CD4-positive, alpha-beta T cell treated with Interleukin-4 for 4 hours (primary cell): ENCODE results near the gene ANKS3.
"Not testable (repeated sequence)": the region's sequence is repeated elsewhere in the genome, so short reads cannot be mapped to it uniquely, and the experiment has no call there.

Source experiments
- DNase-seq: peaks from one replicate; pipeline ENCODE4 v3.0.0-alpha.2; 2020

ANKS3 gene

DNA sequence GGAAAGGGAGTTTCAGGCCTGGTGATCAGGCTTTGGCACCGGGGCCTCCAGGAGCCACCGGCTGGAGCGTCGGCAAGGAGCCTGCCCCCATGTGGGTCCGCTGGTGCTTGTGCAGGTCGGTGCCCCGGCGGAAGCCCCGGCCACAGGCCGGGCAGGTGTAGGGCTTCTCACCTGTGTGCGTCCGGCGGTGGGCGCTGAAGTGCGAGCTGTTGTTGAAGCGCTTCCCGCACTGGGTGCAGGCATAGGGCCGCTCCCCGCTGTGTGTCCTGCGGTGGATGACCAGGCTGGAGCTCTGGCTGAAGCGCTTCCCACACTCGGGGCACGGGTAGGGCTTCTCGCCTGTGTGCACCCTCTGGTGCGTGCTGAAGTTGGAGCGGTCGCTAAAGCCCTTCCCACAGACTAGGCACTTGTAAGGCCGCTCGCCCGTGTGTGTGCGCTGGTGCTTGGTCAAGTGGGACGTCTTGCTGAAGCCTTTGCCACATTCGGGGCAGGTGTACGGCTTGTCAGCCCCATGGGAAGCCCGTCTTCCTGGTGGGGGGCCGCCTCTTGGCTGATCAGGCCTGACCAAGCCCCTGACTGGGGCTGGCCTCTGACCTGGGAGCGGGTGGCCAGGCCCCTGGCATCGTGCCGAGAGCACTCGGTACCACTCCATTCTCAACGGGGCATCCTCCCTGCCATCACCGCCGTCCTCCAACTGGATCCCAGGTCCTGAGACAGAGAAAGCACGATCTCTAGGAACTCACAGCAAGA lies 18.5 kb upstream of the ANKS3 start:
- DNase-seq = no peak

DNA sequence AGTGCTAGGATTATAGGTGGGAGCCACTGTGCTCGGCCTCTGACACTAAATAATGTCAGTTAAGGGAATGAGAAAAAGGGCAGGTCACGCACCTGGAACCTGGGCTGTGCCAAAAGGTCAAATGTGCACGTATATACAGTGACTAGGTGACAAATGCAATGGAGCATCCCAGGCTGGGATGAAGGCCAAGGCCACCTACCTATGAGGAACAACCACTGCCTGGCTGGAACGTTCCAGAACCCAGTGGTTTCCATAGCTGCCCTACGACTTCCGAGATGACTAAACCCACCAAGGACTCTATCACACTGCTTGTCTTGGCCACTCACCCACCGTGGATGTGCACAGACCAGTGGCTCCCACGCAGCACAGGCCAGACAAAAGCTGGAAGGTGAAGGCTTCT lies 16.8 kb upstream of the ANKS3 start:
- DNase-seq = no peak

DNA sequence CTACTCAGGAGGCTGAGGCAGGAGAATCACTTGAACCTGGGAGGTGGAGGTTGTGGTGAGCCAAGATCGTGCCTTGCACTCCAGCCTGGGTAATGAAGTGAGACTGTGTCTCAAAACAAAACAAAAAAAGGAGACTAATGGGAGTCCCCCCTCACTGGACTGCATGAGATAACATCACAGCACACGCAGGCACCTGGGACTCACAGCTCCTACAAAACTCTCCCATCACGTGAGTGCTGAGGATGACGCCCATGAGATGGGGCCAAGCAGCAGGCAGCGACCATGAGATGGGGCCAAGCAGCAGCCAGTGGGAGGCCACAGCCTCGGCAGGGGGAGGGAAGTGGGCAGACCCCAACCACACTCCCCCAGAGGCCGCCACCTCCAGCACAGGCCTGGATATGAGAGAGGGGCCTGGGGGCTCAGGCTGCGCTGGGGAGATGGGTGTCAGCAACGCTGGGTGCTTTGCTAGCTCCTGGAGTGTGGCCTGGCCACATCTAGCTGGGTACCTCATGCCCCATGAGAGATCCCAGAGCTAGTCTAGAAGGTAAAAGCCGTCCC lies 15.7 kb upstream of the ANKS3 start:
- no peak for DNase-seq

DNA sequence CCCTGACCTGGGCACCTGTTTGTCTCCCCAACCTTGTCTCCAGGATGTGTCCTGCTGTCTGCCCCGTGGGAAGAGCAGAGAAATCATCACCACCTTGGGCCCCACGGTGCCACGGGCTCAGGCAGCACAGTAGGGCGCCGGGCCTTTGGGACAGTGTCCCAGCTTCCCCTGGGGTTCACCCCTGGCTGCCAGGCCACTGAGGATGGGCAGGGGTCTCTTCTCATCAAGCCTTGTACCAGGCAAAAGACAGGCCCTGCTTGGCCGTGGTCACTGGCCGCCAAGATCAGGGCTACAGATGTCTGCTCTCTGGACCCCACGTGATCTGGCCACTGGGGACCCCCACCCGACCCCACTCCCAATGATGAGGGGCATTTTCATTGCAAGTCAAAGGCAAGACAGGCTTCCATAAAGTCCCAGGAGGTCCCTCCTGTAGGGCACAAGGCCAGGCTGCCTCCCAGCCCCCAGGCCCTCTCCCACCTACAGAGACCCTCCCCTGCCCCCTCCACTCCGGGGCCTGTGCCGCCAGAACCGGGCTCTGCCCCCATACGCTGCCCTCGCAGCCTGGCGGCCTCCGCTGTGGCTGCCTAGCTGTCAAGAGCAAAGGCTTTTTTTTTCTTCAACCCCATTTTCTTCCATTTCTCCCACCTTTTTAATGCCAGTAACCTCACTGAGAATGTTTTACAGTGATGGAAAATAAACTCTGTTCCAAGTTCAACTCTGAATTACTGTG lies 14.8 kb upstream of the ANKS3 start:
- DNase-seq = no peak

DNA sequence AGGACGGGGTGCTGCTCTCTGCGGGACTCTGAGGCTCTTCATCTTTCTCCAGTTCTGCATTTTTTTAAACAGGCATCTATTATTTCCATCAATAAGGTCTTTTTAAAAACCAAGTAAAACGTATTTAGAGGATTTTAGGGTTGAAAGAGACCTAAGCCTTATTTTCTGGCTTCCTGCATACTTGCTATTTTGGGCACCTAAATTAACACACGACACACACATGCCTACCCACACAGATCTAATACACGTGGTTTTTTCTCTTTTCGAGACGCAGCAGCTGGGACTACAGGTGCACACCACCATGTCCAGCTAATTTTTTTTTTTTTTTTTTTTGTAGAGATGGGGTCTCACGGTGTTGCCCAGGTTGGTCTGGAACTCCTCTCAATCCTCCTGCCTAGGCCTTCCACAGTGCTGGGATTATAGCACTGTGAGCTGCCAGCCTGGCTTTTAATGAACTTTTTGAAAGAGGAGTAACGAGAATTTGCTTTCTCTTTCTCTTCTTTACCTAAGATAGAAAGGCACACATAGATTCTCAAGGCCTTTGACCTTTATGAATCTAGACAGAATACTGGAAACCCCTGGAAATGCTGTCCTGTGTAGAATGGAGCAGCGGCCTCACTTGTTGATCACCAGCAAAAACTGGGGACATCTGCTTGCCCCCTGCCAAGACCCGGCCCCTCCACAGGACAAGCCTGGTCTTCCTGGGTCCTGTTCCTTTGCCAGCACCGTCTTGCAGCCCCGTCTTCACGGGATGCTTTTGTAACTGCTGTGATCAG lies 14.0 kb upstream of the ANKS3 start:
- DNase-seq = no peak

DNA sequence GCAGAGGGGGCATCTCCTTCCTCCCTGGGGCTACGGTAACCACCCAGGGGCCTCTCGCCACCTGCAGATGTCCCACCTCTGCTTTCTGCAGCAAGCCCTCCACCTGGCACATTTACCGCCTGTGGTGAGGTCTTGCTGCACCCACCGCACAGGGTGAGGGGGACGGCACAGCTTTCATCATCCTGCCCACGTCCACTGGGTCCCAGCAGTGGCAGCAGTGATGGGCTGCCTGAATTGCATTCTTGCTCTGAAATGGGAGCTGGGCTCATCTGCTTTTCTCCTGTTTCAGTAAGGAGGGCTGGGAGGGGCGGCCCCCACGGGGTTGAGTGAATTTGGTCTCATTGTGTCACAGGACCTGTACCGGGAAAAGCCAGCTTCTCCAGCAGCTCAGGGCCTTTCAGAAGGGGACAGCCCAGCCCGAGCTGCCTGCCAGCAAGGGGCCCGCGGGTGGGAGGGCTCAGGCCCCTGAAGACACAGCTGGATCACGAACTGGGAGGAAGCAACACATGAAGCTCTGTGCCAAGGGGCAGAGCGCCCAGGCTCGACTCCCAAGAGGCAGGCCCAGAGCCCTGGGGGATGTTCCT lies 13.0 kb upstream of the ANKS3 start:
- DNase-seq = no peak

DNA sequence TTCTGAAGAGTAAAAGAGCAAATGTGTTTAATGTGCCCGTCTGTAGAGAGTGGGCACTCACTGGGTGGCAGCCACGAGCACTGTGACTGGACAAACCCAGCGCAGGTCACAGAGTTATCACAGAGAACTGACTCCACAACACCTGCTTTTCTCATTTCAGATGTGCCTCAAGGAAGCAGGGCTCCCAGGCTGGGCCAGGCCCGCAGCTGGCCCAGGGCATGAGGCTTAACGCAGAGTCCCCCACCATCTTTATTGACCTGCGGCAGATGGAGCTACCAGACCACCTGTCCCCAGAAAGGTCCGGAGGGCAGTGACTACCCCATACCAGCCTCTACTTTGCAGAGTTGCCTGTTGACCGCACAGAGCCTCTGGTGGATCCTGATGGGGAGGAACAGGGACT lies 12.1 kb upstream of the ANKS3 start:
- no peak for DNase-seq

DNA sequence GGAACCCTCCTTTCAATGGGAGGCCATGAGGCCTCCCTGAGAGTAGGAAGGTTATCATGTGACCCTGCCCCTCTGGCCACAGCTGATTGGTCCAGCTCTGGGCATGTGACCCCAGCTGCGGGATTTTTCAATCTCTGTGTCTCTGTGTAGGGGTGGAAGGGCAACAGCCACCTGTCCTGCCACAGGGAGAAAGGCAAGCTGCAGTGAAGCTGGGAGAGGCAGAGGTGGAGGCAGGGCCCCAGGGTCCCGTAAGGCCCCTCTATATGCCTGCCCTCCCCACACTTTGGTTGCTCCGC lies 11.2 kb upstream of the ANKS3 start:
- DNase-seq = no peak

DNA sequence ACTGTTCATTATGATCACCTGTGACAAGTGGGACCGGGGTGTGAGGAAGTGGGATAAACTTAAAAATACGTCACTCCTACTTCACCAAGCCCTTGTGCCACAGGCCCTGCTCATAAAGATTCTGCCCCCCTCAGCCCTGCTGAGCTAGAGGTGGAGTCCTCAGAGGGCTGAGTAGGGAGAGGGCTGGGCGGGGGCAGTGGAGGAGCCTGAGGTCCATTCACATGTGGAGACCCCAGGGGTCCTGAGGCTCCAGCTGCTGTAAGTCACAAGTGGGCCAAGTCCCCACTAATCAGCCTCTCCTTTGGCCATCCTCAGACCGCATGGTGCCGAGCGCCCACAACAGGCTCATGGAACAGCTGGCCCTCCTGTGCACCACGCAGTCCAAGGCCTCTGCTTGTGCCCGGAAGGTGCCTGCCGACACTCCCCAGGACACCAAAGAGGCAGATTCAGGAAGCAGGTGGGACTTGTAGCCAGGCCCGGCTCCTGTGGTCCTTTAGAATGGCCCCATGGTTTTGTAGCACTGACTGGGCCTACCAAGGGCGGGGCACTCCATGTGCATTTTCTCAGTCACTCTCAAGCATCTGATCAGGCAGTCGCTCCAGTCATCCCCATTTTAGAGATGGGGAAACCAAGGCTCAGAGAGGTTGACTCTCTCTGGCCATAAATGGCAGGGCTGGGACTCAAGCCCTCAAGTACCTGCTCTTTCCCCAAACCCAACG lies 10.6 kb upstream of the ANKS3 start:
- DNase-seq = no peak

DNA sequence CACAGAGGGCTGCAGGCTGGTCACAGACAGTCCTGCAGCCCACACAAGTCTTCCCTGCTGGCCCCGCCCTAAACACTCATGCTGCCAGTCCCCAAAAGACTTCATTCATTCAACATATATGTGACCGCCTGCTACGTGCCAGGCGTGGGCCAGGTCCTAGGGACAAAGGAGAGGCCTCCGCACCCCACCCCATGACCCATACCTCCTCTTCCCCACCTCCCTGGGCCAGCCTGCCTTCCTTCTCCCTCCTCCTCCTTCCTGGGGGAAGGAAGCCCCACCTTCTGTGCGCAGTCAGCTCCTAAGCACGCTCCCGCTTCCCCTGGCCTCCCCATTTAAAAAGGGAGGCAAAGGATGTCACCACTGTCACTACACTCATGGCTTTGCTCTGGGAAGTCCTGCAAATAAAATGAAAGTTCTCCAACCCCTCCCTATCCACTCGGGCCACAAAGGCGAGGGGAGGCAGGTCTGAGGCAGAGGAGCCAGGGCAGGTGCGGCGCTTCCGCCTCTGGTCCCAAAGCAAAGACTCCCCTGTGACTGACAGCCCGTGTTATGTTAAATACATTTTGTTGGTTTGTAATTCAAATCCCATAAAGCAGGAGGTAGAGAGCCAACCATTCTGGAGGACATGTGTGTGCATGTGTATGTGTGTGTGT lies 9.3 kb upstream of the ANKS3 start:
- no peak for DNase-seq

DNA sequence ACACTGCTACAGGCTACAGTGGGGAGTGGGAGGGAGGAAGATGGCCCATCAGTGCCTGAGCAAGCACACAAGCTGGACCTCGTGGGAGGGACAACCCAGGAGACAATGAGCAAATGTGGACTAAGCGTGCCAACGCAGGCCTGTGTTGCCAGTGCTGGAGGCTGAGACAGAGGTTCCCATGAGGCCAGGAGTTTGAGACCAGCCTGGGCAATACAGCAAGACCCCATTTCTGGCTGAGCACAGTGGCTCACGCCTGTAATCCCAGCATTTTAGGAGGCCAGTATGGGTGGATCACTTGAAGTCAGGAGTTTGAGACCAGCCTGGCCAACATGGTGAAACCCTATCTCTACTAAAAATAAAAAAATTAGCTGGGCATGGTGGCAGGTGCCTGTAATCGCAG lies 4.3 kb upstream of the ANKS3 start:
- not testable (repeated sequence) for DNase-seq

DNA sequence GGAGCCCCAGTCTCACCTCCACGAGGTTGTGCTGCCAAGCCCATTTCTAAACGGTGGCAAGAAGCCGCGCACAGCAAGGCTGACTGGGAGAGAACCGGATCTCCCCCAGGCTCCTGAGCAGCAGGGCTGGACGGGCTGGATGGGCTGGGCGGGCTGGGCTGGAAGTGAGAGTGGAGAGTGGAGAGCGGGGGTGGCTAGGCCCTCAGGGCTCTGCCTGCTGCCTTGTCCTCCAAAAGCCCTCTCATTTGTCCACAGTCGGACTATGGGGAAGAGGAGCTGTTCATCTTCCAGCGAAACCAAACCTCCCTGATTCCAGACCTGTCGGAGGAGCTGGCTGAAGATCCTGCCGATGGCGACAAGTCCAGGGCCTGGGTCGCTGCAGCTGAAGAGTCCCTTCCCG lies 3.5 kb upstream of the ANKS3 start:
- no peak for DNase-seq

DNA sequence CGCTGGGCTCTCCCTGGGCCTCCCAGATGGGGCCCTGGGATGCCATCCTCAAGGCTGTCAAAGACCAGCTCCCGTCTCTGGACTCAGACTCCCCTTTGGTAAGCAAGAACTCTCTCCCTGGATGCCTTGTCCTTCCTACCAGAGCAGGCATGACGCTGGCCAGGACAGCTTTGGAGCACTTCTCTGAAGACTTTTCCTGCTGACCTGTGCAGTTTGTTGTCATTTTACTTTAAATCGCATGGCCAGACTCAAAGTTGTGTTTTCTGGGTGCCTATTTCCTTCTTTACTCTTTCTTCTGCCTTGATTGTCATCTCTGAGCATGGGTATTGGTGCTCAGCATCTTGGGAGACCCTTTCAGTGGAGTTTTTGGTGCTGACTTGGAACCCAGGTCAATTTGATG lies 2.5 kb upstream of the ANKS3 start:
- no peak for DNase-seq

DNA sequence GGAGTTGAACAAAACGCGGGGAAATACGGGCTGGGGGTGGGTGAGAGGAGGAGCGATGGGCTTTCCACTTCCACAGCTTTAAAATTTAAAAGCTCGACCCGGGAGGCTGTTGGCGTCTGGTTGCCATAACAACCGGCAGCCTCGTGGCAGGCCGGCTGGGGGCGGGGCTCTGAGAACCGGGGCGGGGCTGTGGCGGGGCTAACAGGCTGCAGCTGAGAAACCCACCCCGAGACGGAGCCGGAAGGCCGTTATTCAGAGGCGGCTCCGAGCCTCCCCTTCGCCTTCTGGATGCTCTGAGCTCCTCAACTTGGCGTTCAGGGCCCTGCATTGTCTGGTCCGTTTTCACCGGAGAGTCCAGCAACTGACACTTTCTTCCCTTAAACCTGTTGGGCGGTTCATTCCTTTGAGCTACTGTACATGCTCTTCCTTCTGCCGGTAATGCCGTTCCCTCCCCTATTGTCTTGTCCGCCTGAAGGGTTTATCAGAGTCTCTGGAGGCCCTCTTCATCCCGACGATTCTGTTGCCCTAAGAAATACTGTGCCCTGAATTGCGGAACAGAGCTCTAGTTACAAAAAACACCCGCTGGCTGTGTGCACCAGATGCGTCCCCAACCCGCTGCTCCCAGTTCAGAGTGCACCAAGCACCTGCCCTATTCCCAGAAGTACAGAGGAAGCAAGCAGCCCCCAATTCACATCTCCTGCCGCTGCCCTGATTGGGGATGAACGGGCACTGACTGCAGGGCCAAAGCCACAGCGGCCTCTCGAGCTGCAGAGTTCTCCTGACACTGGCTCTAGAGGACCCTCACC lies 862 bp upstream of the ANKS3 start:
- DNase-seq = peak; percentile 91

DNA sequence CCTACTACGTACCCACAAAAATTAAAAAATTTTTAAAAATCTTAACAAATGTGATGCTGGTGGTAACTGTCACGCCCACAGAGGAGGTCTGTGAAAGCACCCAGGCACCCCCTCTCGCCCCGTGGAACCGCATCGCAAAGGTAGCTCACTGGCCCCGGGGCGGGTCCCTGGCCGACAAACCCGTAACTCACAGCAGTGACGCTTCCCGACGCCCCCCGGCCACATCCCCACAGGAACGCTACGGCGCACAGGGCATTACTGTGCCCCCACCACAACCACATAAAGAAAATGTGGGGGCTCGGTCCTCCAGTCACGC lies 366 bp downstream of the ANKS3 start:
- DNase-seq = peak; percentile 0

DNA sequence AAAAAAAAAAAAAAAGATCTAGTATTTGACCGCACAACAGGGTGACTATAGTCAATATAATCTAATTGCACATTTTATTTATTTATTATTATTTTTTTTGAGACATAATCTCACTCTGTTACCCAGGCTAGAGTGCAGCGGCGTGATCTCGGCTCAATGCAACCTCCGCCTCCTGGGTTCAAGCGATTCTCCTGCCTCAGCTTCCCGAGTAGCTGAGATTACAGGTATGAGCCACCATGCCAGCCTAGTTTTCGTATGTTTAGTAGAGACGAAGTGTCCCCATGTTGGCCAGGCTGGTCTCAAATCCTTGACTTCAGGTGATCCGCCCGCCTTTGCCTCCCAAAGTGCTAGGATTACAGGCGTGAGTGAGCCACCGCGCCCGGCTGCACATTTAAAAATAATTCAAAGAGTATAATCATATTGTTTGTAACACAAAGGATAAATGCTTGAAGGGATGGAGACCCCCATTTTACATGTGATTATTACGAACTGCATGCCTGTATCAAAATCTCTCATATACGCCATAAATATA lies 794 bp downstream of the ANKS3 start:
- DNase-seq = no peak

DNA sequence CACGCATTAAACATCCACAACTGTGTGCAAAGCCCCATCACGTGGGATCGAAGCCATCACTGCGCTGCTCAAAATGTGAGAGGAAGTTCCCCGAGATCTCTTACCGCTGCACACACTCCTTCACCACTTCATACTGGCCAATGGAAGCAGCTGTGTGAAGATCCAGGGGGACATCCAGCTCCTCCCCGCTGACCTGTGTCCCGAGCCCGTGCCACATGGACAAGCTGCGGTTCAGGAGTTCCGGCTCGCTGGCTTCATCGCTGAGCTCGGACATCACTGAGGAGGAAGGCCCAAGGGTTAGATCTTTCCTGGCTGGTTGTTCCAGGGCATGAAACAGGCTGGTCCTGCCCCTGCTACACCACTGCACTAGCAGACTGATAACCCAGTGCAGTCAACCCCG lies 4.2 kb downstream of the ANKS3 start:
- no peak for DNase-seq

DNA sequence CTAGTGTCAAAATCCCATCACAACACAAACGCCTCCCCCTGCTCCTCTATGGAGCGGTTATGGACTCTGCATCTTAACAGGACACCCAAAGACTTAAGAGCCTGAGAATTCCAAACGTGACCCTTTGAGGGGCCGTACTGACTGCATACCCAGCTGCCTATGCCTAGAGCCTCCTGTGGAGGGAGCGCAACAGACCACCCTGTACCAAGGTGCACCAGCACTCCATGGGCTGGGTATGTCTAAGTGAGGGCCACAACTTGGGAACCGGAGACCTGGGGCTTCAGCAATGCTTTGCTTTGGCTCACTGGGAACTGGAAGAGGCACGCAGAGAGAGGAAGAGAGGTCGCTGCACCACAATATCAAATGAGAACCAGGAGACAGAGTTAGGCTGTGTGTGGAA lies 5.4 kb downstream of the ANKS3 start:
- DNase-seq = no peak

DNA sequence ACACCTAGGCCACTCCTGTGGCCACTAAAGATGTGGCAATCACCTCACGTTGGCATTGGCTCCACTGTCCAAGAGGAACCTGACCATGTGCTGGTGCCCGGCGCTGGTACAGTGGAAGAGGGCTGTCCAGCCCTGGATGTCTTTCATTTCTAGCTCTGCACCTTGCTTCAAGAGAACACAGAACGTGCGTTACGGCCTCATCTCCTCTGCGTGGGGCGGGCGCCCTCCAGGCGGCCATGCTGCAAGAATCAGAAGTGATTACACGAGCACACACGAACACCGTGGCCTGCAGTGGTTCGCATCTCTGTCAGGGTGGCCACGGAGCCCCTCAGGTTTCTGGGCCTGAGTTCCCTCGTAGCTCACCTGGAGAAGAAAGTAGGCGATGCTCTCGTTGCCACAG lies 7.5 kb downstream of the ANKS3 start:
- no peak for DNase-seq

DNA sequence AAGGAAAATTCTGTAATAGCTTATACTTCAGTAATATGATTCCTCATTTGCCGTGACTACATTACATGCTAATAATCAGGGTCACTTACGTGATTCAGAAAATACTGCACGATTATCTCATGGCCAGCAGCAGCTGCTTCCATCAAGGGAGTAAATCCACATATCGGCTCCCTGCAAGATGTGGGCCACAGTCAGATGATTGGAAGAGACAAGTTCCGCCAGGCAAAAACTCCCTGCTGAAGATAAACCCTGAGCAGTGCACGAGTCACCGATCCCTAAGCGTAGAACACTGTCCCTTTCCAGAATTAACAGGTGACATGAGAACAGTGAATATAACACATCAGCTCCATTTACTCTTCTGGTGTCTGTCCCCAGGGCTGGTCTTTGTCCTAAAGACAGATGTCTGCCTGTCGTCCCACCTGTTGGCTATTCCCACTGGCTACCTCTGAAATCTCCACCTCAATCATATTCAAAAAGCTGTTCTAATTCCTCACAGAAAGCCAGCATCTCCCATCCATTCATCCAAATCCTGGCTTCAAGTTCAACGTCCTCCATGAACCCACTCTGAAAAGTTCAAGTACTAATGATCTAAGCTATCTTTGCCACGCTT lies 9.3 kb downstream of the ANKS3 start:
- no peak for DNase-seq
